Thyroid gland (tissue), 4 donors: ENCODE measurements around the gene SH2D3C.

Experiments
- POLR2A ChIP-seq, 2 donors: fragments of 450-650 bp; IDR thresholded peaks; one replicate each; pipeline ENCODE4 v1.6.1; 2017; ENCODE audit warnings: antibody characterized with exemption in 2 of 2, mild to moderate bottlenecking in 2 of 2, moderate library complexity in 1 of 2
- TF ChIP-seq, protein P1 (sequence below), 6 experiments: fragments of 200-600 bp in 3 of 6; fragments of 450-650 bp in 3 of 6; sonication (generic) in 3 of 6; IDR thresholded peaks; one replicate each; pipeline ENCODE4 v1.5.1; 2016 to 2019; ENCODE audit warnings: antibody characterized with exemption in 6 of 6, mild to moderate bottlenecking in 2 of 6, inconsistent platforms in 1 of 6, moderate library complexity in 1 of 6

- TF ChIP-seq, protein P1, sequence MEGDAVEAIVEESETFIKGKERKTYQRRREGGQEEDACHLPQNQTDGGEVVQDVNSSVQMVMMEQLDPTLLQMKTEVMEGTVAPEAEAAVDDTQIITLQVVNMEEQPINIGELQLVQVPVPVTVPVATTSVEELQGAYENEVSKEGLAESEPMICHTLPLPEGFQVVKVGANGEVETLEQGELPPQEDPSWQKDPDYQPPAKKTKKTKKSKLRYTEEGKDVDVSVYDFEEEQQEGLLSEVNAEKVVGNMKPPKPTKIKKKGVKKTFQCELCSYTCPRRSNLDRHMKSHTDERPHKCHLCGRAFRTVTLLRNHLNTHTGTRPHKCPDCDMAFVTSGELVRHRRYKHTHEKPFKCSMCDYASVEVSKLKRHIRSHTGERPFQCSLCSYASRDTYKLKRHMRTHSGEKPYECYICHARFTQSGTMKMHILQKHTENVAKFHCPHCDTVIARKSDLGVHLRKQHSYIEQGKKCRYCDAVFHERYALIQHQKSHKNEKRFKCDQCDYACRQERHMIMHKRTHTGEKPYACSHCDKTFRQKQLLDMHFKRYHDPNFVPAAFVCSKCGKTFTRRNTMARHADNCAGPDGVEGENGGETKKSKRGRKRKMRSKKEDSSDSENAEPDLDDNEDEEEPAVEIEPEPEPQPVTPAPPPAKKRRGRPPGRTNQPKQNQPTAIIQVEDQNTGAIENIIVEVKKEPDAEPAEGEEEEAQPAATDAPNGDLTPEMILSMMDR (IDR thresholded peaks at IDR 0.05) = no peak
- no peak for TF ChIP-seq POLR2A (IDR thresholded peaks at IDR 0.05)
These were observed 75.0 kb downstream of the SH2D3C start for GRCh38 chr9:127703289-127703946.
